NCI-H2107 (cell line): ENCODE results near the gene NUAK1.

Experiments
- DNase-seq: peaks from one replicate; lab custom pipeline; 2025; lab: John Stamatoyannopoulos, UW

The NUAK1 gene

DNA sequence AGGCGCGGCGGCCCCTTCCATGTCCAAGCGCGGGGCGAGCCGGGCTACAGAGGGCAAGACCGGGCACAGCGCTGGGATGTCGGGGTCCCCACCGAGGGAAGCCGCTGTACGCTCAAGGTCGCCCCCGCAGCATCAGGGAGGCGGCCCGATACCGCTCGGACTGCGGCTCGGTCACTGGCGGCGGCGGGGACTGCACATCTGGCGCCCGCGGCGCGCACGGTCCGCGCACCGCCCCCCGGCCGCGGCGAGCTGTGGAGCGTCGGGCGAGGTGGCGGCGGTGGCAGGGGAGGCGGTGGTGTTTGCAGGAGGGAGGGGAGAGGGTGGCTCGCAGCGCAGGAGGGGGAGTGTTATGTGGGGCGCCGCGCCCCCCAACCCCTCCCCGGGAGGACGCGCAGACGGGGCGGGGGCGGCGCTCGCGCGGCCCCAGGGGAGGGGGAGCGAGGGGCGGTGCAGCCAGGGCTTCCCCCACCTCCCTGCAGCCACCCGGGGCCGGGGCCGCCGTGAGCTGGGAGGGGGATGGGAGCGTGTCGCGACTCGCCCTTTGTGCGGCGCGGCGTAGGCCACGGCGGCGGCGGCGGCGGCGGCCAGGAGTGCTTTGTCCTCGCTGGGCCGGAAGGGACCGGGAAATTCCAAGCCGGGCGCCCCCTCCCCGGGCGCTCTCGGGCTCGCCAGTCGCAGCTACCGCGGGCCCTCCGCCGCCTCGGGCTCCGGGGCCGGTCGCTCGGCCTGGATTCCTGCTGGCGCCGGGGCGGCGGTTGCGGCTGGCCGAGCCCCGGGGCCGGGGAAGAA lies at the start of gene NUAK1:
NUAK1 (minus strand) TSS at position 322 of the 789 bp plus-strand sequence; CDS start at position 21, 301 bp downstream.
- no peak for DNase-seq

DNA sequence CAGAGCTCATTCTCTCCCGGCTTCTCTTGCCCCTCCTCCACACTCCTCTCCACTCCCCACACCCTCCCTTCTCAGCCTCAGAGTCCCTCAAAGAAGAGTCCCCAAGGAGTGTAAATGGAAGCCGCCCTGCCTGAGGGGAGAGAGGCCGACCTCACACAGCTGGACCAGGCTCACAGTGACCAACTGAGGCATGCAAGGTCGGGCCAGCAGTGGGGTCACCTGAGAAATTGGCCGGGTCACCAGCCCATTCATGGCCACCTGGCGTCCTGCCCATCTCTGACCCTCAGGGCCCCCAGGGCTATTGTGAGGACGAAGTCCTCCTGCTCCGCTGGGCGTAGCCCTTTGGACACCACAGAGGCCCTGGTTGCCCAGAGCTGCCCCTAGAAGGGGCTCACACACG lies 49.5 kb upstream of the NUAK1 start:
- DNase-seq: no peak

DNA sequence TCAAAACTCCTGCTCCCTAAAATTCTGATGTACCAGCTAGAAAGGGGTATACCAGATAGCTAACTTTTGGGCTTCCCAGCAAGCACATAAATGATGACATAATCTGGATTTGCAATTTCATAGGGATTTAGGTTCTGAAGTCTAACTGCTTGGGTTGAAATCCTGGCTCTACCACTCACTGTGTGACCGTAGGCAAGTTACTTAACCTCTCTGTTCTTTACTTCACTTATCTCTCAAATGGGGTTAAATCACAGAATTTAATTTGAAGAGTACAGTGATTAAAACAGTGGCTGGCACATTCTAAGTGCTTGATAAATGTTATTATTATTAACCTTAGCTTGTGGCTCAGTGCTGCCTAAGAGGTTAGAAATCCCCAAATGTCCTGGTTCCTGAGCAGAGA lies 49.1 kb upstream of the NUAK1 start:
- DNase-seq: no peak

DNA sequence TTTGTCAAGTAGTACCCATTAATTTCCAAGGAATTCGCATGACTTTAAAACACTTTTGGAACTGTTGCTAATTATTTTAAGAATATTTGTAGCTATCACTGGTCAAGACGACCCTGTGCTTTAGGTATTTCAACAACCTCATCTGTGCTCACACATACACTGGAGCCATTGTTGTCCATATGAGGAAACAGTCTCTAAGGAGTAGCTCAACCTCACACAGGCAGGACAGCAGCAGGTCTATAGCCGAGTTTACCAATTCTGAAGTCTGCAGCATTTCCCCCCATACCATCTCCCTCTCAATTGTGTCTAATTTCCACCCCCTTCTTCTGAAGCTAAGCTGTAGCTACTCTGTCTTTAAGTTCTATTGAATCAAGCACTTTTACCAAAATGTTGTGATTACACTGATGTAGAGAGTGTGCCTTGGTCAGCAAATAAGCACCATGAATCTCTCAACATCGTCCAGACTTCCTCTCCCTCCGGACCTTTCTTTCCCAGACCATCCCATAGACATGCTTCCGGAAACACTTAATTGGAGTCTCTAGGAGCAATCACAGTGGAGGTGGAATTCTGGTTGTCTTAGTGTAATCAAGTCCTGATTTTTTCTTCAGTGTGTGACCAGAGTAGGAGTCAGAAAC lies 48.5 kb upstream of the NUAK1 start:
- DNase-seq: no peak

DNA sequence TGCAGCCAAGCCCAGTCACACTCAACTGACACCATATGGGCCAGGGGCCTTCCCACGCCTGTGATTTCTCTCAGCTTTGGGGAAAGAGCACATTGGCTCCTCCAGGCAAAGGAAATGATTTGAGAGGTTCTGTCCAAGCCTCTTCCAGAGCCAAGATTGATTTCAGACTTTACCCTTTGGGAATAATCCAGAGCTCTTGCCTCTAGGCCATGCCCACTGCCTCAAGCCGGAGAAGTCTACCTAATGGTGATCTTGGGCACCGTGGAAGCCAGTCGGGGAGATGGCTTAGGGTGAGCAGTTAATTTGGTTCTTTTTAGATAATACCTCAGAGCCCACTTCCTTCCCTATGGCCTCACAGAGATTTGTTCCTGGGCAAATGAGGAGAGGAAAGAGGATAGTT lies 45.0 kb upstream of the NUAK1 start:
- no peak for DNase-seq

DNA sequence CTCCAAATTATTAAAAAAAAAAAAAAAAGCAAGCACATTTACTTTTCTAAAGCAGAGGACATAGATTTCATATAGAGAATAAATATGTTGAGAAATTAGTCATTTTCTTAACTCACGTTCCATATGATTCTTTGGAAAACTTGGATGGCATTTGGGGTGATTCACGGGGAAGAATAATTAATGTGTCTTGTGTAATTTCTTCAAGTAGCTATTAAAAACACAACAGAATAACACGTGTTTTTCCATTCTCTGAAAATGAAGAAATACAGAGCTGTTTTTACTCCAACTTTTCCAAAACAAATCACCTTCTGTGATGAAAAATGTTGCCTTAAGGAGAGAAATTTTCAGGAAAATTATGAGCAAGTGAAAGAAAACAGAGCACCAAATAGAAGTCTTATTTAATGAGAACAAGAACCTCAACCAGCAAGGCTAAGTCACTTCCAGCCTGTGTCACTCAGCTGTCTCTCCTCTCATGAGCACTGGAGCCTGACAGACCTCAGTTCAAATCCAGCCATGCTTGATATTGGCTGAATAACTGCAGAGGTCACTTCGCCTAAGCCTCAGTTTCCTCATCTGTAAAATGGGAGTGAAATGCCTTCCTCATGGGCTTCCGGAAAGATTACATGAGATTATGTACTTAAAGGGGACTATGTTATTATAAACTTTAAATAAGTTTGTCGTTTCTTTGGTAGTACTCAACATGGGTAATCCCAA lies 42.8 kb upstream of the NUAK1 start:
- no peak for DNase-seq

DNA sequence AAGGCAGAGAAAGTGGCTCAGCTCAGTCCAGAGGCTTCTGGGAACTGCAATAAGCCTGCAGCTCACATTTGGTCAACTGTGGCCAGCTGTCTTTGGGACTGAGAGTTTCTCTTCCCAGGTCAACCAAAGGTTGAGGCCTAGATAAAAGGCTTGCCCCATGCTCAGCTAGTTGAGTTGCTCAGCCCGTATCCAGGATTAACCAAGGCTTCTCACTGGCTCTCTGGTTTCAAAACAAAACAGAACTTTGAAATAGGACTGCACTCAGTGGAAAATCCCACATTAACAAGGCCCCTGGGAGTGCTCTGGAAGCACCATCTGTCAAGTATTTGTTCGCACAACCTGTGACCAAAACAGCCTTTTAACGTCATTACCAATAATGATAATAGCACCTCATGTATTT lies 40.3 kb upstream of the NUAK1 start:
- DNase-seq: peak; percentile 75

DNA sequence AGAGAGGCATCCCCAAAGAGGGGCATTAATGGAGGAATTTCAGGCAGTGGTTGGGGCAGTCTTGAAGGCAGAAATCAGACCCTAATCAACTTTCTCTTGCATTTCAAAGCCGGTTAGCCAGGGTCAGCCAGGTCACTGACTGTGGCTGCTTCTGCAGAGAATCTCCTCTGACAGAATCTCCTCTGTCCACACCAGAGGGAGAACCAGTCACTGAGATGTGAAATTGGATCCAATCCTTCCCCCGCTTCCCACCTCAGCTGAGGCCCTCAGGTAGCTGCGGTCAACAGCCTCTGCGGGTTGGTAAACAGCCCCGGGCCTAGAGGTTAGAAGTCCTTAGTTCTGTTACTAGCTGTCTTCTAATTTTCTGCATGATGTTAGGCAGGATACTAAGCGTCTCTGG lies 39.8 kb upstream of the NUAK1 start:
- DNase-seq: no peak

DNA sequence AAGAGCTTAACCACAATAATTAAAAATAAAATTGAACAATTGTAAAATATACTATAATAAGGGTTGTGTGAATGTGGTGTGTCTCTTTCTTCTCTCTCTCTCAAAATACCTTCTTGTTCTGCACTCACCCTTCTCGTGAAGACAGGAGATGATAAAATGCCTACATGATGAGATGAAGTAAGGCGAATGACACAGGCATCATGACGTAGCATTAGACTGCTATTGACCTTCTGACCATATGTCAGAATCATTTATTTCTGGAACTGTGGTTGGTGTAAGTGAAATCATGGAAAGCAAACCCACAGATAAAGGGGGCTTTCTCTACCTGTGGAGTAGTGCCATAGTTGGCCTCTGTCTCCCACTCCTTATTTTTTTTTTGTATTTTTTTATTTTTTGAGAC lies 37.8 kb upstream of the NUAK1 start:
- DNase-seq: no peak

DNA sequence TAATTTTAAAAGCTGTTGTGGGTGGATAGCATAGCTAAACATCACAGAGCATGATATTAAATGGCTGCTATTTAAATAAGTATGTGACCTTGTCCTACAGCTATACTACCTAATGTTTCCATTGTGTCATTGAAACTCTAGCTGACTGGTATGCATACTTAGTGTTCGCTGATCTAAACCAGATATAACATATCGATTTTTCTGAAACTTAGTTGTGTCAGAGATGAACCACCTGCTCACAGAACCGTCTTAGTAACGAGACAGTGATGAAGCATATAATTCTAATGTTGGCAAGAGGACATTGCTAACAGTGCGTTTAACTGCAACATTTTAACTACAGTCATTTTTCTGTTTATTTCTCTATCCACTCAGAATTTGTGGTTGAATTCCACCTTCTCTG lies 36.1 kb upstream of the NUAK1 start:
- no peak for DNase-seq

DNA sequence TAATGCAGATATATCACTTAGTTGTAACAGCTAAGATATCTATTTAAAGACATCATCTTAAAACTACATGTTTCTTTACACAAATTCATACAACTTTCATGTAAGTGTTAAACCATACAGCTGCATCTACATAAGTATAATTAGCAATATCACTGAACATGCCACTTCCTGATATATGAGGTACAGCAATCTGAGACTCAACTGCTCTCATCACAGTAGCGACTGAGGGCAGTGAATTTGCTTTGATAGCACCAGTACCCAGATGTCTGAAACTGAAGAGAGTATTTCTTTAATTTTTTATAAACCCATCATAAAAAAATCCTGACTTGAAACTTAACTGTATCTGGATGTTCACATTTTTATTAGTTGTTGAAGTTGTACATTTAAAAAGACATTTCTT lies 34.7 kb upstream of the NUAK1 start:
- DNase-seq: no peak

DNA sequence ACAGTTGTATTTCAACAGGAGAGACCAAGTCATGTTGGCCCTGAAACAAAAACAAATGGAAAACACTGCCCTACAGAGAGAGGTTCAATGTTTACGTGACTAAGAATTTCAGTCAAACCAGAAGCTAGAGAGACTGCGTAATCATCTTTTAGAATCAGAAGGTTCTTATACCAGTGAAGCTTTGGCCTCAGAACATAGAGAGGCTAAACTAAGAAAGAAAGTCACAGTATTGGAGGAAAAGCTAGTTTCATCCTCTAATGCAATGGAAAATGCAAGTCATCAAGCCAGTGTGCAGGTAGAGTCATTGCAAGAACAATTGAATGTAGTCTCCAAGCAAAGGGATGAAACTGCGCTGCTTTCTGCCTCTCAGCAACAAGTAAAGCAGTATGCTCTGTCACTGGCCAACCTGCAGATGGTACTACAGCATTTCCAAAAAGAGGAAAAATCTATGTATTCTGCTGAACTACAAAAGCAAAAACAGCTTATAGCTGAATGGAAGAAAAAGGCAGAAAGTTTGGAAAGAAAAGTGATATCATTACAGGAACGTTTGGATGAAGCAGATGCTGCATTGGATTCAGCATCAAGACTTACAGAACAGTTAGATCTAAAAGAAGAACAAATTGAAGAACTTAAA lies 32.5 kb upstream of the NUAK1 start:
- no peak for DNase-seq

DNA sequence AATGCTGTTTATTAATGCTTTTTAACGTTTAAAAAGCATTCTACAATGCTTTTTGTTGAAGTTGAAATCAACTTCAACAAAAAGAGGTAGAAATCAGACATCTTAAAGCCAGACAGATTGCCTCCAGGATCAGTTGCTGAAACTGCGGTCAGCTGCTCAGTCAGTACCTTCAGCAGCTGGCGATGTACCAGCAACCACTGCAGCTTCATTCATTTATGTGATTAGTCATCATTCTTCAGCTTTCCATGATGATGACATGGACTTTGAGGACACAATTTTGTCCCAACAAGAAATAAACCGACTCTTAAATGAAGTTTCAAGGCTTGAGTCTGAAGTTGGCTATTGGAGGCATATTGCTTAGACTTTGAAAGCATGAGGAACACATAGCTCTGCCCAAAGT lies 31.5 kb upstream of the NUAK1 start:
- DNase-seq: no peak

DNA sequence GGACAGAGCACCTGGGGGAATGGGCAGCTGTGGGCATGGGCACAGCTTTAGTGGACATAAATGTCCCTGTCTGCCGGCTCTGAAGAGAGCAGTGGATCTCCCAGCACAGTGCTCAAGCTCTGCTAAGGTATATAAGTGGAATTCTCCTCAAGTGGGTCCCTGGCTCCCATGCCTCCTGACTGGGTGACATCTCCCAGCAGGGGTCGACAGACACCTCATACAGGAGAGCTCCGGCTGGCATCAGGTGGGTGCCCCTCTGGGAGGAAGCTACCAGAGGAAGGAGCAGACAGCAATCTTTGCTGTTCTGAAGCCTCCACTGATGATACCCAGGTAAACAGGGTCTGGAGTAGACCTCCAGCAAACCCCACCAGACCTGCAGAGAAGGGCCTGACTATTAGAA lies 25.0 kb upstream of the NUAK1 start:
- no peak for DNase-seq

DNA sequence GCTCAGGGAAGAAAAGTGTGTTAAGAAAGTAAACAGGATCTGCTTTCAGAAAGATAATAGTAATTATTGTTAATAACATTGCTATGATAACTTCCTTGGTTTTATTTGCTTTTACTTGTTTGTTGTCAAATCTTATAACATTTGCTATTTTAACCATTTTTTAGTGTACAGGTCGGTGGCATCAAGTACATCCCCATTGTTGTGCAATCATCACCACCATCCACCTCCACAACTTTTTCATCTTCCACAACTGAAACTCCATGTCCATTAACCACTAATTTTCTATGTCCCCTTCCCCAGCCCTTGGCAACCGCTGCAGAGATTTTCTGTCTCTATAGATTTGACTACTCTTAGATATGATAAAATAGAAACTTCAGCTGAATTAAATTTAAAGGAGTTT lies 22.7 kb upstream of the NUAK1 start:
- no peak for DNase-seq

DNA sequence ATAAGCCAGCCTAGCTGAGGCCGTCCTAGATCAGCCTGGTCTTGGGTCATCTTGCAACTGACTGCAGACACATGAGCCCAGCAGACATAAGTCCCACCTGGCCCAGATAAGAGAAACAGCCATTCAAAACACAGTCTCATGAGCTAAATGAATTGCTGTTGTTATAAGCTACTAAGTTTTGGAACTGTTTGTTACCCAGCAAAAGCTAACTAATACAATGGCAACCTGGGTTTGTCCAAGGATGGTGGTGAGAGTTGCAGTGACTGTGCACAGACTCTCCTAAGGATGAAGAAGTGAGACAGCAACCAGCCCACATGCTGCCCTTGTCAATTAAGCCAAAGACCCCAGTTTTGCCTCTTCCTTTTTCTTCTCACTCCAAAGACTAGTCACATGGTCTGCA lies 22.2 kb upstream of the NUAK1 start:
- no peak for DNase-seq

DNA sequence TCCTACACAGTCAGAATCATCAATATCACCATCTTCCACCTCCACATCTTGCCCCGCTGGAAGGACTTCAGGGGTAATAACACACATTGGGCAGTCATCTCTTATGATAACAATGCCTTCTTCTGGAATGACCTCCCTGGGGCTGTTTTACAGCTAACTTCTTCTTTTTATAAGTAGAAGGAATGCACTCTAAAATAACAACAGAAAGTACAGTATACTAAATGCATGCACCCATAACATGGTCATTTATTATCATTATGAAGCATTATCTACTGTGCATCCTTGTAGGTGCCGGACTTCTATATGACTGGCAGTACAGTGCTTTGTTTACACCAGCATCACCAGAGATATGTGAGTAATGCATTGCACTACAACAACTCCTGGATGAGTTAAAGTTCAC lies 19.0 kb upstream of the NUAK1 start:
- no peak for DNase-seq

DNA sequence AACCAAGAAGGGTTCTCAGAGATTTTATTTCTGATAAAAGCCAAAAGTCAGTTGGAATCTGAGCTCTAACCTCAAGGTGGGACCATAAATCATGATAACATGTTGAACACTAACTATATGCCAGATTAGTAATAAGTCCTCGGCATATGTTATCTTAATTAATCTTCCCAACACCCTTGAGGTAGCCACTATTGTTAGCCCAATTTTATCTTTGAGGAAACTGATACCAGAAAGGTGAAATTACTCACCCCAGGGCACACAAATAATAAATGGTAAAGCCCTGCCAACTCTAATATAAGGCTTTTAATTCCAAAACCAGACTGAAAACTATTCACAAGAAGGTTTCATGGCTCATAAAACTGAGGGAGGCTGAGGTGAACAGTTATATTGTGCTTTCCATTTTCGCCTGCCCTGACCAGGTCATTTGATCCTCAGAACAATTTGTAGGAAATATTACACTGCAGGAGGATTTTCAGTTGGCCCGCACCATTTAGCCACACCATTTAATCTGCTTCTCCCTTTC lies 16.1 kb upstream of the NUAK1 start:
- DNase-seq: no peak

DNA sequence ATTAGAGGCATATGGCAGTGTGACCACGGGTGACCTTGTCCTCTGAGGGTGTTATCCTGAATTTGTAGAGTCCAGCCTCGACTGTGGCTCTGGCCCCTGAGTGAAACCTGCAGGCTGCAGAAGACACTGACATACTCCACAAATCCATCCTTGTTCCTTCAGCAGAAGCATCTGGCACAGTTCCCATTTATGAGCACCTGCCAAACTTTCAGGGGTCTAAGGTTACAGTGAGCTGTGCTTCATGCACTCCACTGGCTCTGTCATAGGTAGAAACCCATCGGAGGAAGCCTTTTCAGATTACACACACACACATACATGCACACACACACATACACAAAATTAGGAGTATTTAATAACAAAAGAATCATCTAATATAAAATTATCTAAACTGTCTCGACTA lies 13.6 kb upstream of the NUAK1 start:
- peak; percentile 66 for DNase-seq

DNA sequence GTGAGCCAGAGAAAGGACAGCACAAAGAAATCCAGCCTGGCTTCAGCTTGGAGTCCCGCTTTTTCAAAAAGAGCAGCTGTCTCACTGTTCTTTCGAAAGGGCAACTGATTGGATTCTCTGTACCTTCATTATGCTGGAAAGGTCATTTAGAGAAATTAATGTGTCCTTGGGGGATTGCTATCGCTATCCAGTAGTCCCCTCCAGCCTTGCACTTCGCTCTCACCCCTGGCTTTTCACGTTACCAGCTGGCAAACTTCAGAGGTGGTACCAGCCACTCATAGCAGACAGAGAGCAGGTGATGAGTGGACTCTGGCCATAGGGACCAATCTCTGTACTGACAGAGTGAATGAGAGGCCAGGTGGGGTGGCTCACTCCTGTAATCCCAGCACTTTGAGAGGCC lies 11.8 kb upstream of the NUAK1 start:
- DNase-seq: no peak

DNA sequence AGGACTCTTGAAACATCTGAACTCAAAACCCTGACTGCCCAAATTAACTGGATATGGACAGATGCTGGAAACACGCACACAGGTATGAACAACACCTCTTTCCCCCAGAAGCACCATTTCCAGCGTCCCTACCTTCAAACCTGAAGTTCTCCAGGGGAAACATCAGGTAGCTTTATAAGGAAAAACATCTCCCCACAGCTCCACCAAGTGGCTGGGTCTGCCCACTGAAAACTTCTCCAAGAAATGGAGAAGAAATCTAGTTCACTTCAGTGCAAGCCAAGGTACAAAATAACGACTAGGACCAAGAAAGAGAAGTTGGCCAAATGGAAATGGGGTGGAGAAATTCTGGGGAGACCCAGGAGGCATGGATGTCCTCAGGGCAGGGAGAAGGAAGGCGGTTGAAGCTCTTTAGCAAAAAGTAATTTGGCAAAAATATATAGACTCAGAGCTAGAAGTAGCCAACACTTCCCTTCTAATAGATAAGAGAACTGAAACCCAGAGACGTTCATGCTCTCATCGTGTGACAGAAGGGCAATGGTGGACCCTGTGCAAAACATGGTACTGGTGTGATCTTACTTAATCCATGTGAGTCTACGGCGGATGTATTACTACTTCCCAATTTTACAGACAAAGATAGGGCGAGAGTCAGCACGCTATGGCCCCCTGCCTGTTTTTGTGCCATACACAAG lies 10.5 kb upstream of the NUAK1 start:
- DNase-seq: no peak

DNA sequence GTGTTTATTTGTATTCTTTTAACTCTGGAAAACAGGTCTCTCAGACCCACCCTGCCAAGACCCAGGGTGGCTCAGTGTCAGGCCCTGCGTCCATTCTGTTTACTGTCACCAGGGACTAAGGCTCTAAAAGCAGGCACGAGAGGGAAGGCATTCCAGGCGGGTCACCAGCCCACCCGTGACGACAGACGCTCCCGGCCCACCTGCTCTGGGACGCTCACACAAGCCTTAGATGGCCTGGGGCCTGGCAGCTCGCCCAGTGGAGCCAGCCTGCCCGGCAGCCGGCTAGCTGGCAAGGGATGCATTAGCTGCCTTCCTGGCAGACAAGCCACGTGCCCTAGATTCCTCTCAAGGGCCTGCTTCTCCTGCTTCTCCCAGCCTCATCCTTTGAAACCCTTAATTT lies 9.2 kb upstream of the NUAK1 start:
- no peak for DNase-seq
